ENCODE data around the gene PMPCB. TPM values are rescaled to one million over a fixed set of nuclear protein-coding genes. Genes with fewer than 3 reads are reported as not detected.
A peak's percentile ranks its signal among the peaks of the same experiment; 100 is the strongest.

PMPCB gene
- total and polyA plus RNA-seq, 10 of the 15 experiments (the other 5 are each of a cell fraction or from before 2014, with no cell fraction given): 70.3 to 163 (median 102) TPM

DNA sequence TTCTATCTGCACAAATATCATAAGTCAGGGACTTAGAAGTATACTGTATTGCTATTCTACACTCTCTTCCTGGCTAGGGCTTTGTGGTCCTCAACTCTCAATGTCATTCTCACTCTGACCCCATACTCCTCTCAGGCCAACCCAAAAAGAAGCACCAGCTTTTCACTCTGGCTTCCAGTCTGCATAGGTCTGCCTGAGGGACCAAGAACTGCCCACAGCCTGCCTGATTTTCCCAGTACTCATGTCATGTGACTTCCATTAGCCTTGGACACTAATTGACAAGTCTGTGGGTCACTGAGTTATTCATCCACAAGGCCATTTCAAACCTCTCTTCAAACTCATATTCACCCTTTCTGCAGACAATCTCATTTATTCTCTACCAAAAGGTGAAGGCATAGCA lies 19.8 kb downstream of the PMPCB start:
- Histone ChIP-seq H3K4me1 (ENCODE audit: control insufficient read depth, insufficient read depth, low read length) (no peaks in the 10 kb centered on the region), H3K36me3 (ENCODE audit: control insufficient read depth in 2 of 2, insufficient read depth in 2 of 2, low read length in 1 of 2) (peaks cover 7 to 37% of the 10 kb centered on the region in 2 experiments), H3K9me3 (replicated peaks; ENCODE audit: control insufficient read depth, insufficient read depth, low read length) (no peaks in the 10 kb centered on the region), H3K4me2 (ENCODE audit: control insufficient read depth, insufficient read depth) (no peak overlapping the region), H3K4me3 (no peak overlapping the region), H4K20me1 (ENCODE audit: control insufficient read depth, insufficient read depth) (no peaks in the 10 kb centered on the region), H2AFZ (ENCODE audit: control insufficient read depth, low read depth, low read length) (no peak overlapping the region), H3K9ac (ENCODE audit: control insufficient read depth, insufficient read depth, low read length) (no peak overlapping the region), H3K79me2 (ENCODE audit: control insufficient read depth, insufficient read depth, low read length) (no peaks in the 10 kb centered on the region), H3K27ac (ENCODE audit: control insufficient read depth, insufficient read depth) (no peak overlapping the region), H3K27me3 (replicated peaks in 1 of 2; ENCODE audit: control insufficient read depth in 2 of 2, insufficient read depth in 2 of 2, low read length in 1 of 2) (no peaks in the 10 kb centered on the region)
- RAD21 ChIA-PET (ENCODE audit: unreplicated experiment): no interaction called here
- FAIRE-seq (peak; percentile 44), ATAC-seq (no peak), DNase-seq (ENCODE audit: low read depth, low spot score) (no peak)
- CTCF ChIA-PET: interaction anchor here (0.9 to 1.0 kb wide), 3 partner anchors 10 to 26 kb away, joined by 3 to 5 read pairs (median 3); partner anchors contain the start of gene PMPCB
- SMC1A ChIA-PET (ENCODE audit: uncharacterized antibody, unreplicated experiment): no interaction called here
- TF ChIP-seq POLR2AphosphoS5 (IDR thresholded peaks at IDR 0.05; ENCODE audit: low read length): 0 out of 2 replicates have a peak, but pooled peaks have one; percentile 29
- TF ChIP-seq, protein P1, sequence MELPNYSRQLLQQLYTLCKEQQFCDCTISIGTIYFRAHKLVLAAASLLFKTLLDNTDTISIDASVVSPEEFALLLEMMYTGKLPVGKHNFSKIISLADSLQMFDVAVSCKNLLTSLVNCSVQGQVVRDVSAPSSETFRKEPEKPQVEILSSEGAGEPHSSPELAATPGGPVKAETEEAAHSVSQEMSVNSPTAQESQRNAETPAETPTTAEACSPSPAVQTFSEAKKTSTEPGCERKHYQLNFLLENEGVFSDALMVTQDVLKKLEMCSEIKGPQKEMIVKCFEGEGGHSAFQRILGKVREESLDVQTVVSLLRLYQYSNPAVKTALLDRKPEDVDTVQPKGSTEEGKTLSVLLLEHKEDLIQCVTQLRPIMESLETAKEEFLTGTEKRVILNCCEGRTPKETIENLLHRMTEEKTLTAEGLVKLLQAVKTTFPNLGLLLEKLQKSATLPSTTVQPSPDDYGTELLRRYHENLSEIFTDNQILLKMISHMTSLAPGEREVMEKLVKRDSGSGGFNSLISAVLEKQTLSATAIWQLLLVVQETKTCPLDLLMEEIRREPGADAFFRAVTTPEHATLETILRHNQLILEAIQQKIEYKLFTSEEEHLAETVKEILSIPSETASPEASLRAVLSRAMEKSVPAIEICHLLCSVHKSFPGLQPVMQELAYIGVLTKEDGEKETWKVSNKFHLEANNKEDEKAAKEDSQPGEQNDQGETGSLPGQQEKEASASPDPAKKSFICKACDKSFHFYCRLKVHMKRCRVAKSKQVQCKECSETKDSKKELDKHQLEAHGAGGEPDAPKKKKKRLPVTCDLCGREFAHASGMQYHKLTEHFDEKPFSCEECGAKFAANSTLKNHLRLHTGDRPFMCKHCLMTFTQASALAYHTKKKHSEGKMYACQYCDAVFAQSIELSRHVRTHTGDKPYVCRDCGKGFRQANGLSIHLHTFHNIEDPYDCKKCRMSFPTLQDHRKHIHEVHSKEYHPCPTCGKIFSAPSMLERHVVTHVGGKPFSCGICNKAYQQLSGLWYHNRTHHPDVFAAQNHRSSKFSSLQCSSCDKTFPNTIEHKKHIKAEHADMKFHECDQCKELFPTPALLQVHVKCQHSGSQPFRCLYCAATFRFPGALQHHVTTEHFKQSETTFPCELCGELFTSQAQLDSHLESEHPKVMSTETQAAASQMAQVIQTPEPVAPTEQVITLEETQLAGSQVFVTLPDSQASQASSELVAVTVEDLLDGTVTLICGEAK (IDR thresholded peaks at IDR 0.05; ENCODE audit: borderline replicate concordance): no peak
- POLR2A ChIA-PET: no interaction called here
- intact Hi-C loops (cut with micrococcal nuclease; ENCODE audit: unreplicated experiment): no loop called here
- BruUV-seq (replicated peaks): no TSS peak
- in situ Hi-C loops (cut with MboI): no loop called here

DNA sequence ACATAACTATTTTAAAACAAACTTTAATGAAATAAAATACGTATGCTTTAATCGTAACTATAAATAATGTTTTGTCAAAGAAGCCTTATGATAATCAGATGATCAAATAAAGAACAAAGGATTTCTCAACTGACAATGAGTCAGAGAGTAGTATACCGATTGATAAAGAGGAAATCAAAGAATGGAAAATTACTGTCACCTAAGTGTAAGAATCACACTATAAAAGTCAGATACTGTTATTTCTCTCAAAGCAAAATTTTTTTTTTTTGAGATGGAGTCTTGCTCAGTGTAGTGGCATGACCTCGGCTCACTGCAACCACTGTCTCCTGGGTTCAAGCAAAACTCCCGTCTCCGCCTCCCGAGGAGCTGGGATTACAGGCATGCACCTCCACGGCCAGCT lies 28.5 kb downstream of the PMPCB start:
- DNase-seq (ENCODE audit: low read depth, low spot score) (no peak), ATAC-seq (no peak), FAIRE-seq (no peak)
- Histone ChIP-seq H3K79me2 (ENCODE audit: control insufficient read depth, insufficient read depth, low read length) (no peaks in the 10 kb centered on the region), H3K4me2 (ENCODE audit: control insufficient read depth, insufficient read depth) (no peak overlapping the region), H3K4me3 (no peak overlapping the region), H3K9me3 (replicated peaks; ENCODE audit: control insufficient read depth, insufficient read depth, low read length) (no peaks in the 10 kb centered on the region), H3K36me3 (ENCODE audit: control insufficient read depth in 2 of 2, insufficient read depth in 2 of 2, low read length in 1 of 2) (peaks cover 5 to 33% of the 10 kb centered on the region in 2 experiments), H3K27ac (ENCODE audit: control insufficient read depth, insufficient read depth) (no peak overlapping the region), H4K20me1 (ENCODE audit: control insufficient read depth, insufficient read depth) (no peaks in the 10 kb centered on the region), H3K4me1 (ENCODE audit: control insufficient read depth, insufficient read depth, low read length) (no peaks in the 10 kb centered on the region), H3K27me3 (replicated peaks in 1 of 2; ENCODE audit: control insufficient read depth in 2 of 2, insufficient read depth in 2 of 2, low read length in 1 of 2) (no peaks in the 10 kb centered on the region), H3K9ac (ENCODE audit: control insufficient read depth, insufficient read depth, low read length) (no peak overlapping the region), H2AFZ (ENCODE audit: control insufficient read depth, low read depth, low read length) (no peak overlapping the region)
- POLR2A ChIA-PET: no interaction called here
- CTCF ChIA-PET: interaction anchor here (1.2 to 2.1 kb wide), 3 partner anchors 15 to 81 kb away, joined by 3 to 7 read pairs (median 4); no protein-coding TSS in a partner anchor
- 94% methylated on average over 8 of the region's 8 CpGs for WGBS (ENCODE audit: insufficient coverage, insufficient replicate concordance, low lambda C conversion rate, missing lambda C conversion rate)
- RAD21 ChIA-PET (ENCODE audit: unreplicated experiment): no interaction called here
- intact Hi-C loops (cut with micrococcal nuclease; ENCODE audit: unreplicated experiment) (no loop called here), in situ Hi-C loops (cut with MboI) (loop anchor here (25.0 kb wide), 1 partner anchor 1762 kb away; no protein-coding TSS in a partner anchor)
- BruUV-seq (replicated peaks): no TSS peak
- SMC1A ChIA-PET (ENCODE audit: uncharacterized antibody, unreplicated experiment): no interaction called here
- TF ChIP-seq NFYB (IDR thresholded peaks at IDR 0.05; ENCODE audit: insufficient read depth, low read depth, low read length) (no peak), BHLHE40 (IDR thresholded peaks at IDR 0.05; ENCODE audit: borderline replicate concordance in 1 of 2, low read depth in 2 of 2, low read length in 1 of 2) (no peak), SMAD1 (IDR thresholded peaks at IDR 0.05; ENCODE audit: low read depth, partially characterized antibody) (no peak), MXI1 (IDR thresholded peaks at IDR 0.05; ENCODE audit: low read depth, low read length) (no peak), JUNB (IDR thresholded peaks at IDR 0.05) (no peak), RCOR1 (conservative IDR thresholded peaks at IDR 0.05; ENCODE audit: low read depth, low read length) (no peak), GABPA (IDR thresholded peaks at IDR 0.05; ENCODE audit: low read depth) (no peak)
- TF ChIP-seq, protein P2, sequence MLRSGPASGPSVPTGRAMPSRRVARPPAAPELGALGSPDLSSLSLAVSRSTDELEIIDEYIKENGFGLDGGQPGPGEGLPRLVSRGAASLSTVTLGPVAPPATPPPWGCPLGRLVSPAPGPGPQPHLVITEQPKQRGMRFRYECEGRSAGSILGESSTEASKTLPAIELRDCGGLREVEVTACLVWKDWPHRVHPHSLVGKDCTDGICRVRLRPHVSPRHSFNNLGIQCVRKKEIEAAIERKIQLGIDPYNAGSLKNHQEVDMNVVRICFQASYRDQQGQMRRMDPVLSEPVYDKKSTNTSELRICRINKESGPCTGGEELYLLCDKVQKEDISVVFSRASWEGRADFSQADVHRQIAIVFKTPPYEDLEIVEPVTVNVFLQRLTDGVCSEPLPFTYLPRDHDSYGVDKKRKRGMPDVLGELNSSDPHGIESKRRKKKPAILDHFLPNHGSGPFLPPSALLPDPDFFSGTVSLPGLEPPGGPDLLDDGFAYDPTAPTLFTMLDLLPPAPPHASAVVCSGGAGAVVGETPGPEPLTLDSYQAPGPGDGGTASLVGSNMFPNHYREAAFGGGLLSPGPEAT (IDR thresholded peaks at IDR 0.05; ENCODE audit: low read depth): no peak

All from GM12878 (cell line).